T-helper 1 cell treated with Interleukin-12 subunit alpha and Interleukin-12 subunit beta and Interleukin-4 antibody, amounts not matched to agents 30 μg/mL and 1 μg/mL, for 36 hours (primary cell): Measurements from ENCODE around the gene PCNX2.
"Not testable (repeated sequence)": the region's sequence is repeated elsewhere in the genome, so short reads cannot be mapped to it uniquely, and the experiment has no call there.

Experiments used
- H3K27ac Mint-ChIP-seq: one replicate; pipeline ENCODE4 v1.8.0; 2021; ENCODE audit warnings: mild to moderate bottlenecking, mixed read lengths
- H3K27me3 Mint-ChIP-seq: one replicate; pipeline ENCODE4 v1.8.0; 2021; ENCODE audit warnings: low read depth, mixed read lengths
- H3K36me3 Mint-ChIP-seq: one replicate; pipeline ENCODE4 v1.8.0; 2021; ENCODE audit warnings: low read depth, mixed read lengths
- H3K4me1 Mint-ChIP-seq: one replicate; pipeline ENCODE4 v1.8.0; 2021; ENCODE audit warnings: low read depth, mixed read lengths
- H3K4me3 Mint-ChIP-seq: one replicate; pipeline ENCODE4 v1.8.0; 2021; ENCODE audit warnings: mild to moderate bottlenecking, moderate library complexity, mixed read lengths
- H3K9me3 Mint-ChIP-seq: one replicate; pipeline ENCODE4 v1.8.0; 2021; ENCODE audit warnings: mixed read lengths

Gene PCNX2

DNA sequence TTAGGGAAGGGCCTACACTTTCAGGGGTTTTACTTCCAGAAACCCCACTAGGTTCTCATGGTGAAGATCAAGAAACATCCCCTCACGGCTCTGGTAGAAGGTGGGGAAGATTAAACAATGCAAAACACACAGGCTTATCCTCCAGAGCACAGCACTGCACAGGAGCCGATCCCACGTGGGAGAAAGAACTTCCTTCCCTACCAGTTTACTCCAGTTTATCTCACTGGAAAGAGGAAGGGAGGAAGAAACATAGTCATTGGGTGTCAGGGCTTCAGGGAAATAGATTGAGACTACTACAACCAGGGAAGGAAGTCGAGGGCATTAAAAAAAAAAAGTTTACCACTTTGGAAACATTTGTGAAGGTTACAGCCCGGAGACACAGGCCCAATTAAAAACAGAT, 180.7 kb downstream of the PCNX2 start:
- Mint-ChIP-seq H3K27me3 (no peaks in the 10 kb centered on the region), H3K9me3 (no peaks in the 10 kb centered on the region), H3K36me3 (peaks cover 15% of the 10 kb centered on the region), H3K4me1 (peaks cover 40% of the 10 kb centered on the region), H3K4me3 (peak overlapping the region; percentile 47), H3K27ac (peak overlapping the region; percentile 37)

DNA sequence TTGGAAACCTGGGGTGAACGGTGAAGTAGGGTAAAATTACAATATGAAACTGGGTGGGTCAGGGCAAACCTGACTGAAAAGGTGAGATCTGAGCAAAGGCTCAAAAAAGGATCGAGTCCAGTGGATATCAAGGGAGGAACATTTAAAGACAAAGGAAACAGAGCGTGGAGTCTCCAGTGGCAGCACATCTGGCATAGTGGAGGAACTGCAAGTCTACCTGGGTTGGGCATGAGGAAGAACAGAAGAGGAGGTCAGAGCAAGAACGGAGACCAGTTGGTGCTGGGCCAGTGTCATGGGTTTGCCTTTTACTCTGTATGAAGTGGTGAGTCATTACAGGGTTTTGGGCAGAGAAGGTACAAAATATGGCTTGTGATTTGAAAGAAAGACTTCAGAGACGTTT, 181.4 kb downstream of the PCNX2 start:
- H3K36me3 Mint-ChIP-seq: peaks cover 17% of the 10 kb centered on the region
- peak overlapping the region; percentile 8 for H3K27ac Mint-ChIP-seq
- H3K9me3 Mint-ChIP-seq: no peaks in the 10 kb centered on the region
- no peaks in the 10 kb centered on the region for H3K27me3 Mint-ChIP-seq
- H3K4me3 Mint-ChIP-seq: no peak overlapping the region
- peaks cover 42% of the 10 kb centered on the region for H3K4me1 Mint-ChIP-seq

DNA sequence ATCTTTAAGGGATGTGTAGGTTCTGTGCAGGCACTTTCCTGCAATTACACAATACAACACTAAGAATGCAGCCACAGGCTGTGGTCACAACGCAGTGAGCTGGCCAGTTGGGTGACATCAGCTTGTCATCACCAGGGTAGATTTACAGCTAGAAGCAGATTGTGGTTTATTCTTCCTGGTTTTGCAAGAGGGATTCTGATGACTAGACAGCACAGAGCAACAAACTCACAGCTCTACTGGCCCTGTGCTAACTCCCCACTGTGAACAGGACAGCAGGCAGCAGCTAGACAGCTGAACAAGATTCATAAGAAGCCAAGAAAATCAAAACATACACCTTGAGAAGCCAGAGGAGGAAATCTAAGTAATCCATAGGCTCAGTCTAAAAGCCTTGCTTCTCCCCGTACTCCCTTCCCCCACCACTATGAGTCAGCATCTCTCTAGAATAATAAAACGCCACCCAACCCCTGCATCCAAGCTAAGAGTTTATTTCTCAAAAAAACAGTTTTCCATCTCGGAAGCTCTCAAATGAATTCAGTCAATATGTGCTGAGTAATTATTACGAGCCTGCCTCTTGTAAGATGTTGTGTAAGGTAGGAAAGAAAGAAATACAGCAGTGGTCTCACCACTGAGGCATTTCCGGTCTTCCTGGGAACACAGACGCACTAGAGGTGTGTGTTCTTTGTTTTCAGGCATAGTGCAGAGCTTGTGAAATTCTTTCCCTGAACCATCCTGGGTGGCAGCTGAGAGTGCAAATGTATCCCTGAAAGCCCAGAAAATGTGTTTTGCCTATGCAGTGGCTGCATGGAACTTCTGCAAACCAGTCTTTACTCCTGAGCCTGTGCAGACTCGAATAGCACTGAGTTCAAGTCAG, 182.3 kb downstream of the PCNX2 start:
- peak overlapping the region; percentile 70 for H3K4me3 Mint-ChIP-seq
- peak overlapping the region; percentile 91 for H3K27ac Mint-ChIP-seq
- H3K36me3 Mint-ChIP-seq: peaks cover 20% of the 10 kb centered on the region
- no peaks in the 10 kb centered on the region for H3K9me3 Mint-ChIP-seq
- H3K4me1 Mint-ChIP-seq: peaks cover 46% of the 10 kb centered on the region
- H3K27me3 Mint-ChIP-seq: no peaks in the 10 kb centered on the region

DNA sequence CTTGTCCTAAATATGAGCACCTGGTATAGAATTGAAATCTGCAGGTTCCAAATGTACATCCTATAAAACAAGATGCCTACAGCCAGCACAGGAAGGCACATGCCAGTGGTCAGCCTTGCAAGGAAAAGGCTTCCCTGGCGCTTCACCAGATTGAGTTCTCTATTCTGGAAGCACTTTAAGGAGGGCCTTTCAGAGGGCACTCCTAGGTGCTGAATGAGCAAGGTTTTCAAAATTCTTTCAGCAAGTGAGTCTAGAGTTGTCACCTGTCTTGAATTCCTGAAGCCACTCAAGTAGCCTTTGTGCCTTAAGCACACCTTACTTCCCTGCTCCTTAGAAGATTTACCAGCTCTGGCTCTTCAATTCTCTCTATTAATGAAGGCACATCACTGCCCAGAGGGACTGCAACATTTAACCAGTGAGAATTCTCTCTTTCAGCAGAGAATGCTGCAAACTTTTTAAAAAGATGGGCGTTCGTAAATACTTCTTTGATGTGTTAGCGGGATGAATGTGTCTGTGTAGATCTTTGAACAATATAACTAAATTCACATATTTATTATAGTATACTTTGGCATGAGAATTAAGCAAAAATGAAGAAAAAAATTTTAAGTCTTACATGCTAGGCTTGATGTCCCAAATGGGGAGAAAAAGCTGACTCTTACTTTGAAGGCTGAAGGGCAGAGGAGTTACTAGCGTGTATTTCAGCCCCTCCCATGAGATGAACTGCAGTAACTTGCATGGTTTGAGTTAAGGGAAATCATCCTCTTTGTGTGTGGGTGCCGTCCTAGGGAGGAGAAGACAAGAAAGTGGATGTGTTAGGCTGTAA, 183.1 kb downstream of the PCNX2 start:
- peak overlapping the region; percentile 70 for H3K4me3 Mint-ChIP-seq
- no peaks in the 10 kb centered on the region for H3K9me3 Mint-ChIP-seq
- H3K27ac Mint-ChIP-seq: peak overlapping the region; percentile 91
- H3K36me3 Mint-ChIP-seq: peaks cover 23% of the 10 kb centered on the region
- H3K4me1 Mint-ChIP-seq: peaks cover 48% of the 10 kb centered on the region
- H3K27me3 Mint-ChIP-seq: no peaks in the 10 kb centered on the region

DNA sequence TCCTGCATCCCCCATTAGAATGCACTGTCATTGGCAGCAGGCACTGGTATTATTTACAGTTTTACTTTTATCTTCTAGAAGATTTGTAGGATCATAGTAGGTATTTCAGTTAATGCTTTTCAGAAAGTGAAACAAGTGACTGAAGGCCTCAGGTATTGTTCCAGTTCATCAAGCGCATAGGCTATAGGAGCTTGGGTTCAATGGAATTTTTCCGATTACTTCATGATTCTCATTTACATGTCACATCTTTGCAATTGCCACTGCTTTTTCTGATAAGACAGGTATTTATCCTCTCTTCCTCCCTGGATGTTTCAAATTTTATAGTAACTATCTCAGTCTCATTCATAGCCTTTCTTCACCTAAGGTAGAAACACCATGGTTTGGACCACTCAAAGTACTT, 183.8 kb downstream of the PCNX2 start:
- Mint-ChIP-seq H3K27me3 (no peaks in the 10 kb centered on the region), H3K9me3 (no peaks in the 10 kb centered on the region), H3K4me3 (no peak overlapping the region), H3K27ac (no peak overlapping the region), H3K36me3 (peaks cover 27% of the 10 kb centered on the region), H3K4me1 (peaks cover 48% of the 10 kb centered on the region)

DNA sequence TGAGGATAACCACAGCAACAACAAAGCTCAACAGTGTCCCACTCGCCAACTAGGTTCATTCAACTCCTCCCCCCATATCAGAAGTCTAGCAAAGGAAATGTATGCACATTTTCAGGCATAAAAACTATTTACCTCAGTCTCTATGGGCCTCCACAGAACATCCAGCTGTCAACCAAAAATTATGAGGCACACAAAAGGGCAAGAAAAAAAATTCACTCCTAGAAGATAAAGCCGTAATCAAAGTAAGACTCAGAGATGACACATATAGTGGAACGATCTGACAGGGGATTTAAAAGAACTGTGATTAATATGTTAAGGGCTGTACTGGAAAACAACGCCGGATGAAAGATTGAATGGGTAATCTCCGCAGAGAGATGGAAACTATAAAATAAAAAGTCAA, 186.4 kb downstream of the PCNX2 start:
- Mint-ChIP-seq H3K27ac (no peak overlapping the region), H3K4me1 (peaks cover 32% of the 10 kb centered on the region), H3K36me3 (peaks cover 20% of the 10 kb centered on the region), H3K27me3 (no peaks in the 10 kb centered on the region), H3K4me3 (no peak overlapping the region), H3K9me3 (no peaks in the 10 kb centered on the region)

DNA sequence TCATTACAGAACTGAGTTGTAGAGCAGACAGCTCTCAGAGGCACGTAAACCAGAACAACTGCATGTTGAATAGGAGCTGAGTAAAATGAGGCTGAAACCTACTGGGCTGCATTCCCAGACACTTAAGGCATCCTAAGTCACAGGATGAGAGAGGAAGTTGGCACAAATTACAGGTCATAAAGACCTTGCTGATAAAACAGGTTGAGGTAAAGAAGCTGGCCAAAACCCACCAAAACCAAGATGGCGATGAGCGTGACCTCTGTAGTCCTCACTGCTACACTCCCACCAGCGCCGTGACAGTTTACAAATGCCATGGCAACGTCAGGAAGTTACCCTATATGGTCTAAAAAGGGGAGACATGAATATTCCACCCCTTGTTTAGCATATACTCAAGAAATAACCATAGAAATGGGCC, 187.8 kb downstream of the PCNX2 start:
- not testable (repeated sequence) for H3K9me3 Mint-ChIP-seq, H3K27me3 Mint-ChIP-seq, H3K27ac Mint-ChIP-seq, H3K4me3 Mint-ChIP-seq
- Mint-ChIP-seq H3K4me1 (peaks cover 18% of the 10 kb centered on the region), H3K36me3 (peaks cover 27% of the 10 kb centered on the region)

DNA sequence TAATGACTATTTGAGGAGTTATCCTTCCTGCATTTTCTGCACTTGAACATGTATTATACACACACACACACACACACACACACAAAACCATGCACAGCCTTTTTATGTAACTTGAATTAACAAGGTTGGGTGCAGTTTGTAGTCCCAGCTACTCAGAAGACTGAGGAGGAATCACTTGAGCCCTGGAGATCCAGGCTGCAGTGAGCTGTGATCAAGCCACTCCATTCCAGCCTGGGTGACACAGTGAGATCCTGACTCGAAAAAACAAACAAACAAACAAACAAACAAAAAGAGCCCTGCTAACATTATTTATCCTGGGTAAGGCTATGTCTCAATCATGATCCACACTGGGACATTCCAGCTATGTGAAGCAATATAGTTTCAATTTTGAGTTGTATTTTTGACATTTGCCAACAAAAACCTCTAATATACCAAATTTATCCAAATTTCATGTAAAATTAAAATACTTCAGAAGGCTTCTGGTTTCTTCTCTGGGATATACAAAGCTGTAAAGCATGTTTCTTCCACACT, 188.3 kb downstream of the PCNX2 start:
- Mint-ChIP-seq H3K9me3 (peaks cover 3% of the 10 kb centered on the region), H3K27me3 (no peaks in the 10 kb centered on the region), H3K4me3 (no peak overlapping the region), H3K4me1 (peaks cover 16% of the 10 kb centered on the region), H3K27ac (no peak overlapping the region), H3K36me3 (peaks cover 29% of the 10 kb centered on the region)

DNA sequence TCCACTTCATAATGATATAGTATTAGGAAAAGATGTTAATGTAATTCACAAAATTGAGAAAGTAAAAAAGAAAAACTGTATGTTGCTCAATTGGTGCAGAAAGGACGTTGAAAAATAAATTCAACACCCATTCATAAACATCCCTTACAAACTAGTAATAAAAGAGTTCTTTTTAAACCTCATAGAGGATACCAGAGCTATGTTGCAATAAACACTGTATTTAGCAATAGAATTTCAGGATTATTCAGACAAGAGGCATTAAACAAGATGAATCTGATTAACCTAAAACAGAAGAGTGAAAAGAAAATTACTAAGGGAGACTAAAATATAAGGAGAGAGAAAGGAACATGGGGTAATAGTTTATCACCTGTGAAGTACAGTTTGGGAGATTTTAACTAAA, 190.3 kb downstream of the PCNX2 start:
- peaks cover 10% of the 10 kb centered on the region for H3K4me1 Mint-ChIP-seq
- peaks cover 24% of the 10 kb centered on the region for H3K36me3 Mint-ChIP-seq
- H3K9me3 Mint-ChIP-seq: peaks cover 3% of the 10 kb centered on the region
- no peak overlapping the region for H3K4me3 Mint-ChIP-seq
- H3K27me3 Mint-ChIP-seq: no peaks in the 10 kb centered on the region
- no peak overlapping the region for H3K27ac Mint-ChIP-seq

DNA sequence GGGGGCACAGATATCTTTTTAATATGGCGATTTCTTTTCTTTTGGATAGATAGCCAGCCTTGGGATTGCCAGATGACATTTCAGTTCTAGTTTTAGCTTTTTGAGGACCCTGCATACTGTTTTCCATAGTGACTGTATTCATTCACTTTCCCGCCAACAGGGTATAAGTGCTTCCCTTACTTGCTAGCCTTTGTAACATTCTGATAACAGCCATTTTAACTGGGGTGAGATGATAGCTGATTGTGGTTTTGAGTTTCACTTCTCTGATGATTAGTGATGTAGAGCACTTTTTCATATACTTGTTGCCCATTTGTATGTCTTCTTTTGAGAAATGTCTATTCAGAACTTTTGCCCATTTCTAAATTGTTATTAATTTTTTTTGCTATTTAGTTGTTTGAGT, 193.2 kb downstream of the PCNX2 start:
- Mint-ChIP-seq H3K27me3 (no peaks in the 10 kb centered on the region), H3K36me3 (peaks cover 16% of the 10 kb centered on the region)

DNA sequence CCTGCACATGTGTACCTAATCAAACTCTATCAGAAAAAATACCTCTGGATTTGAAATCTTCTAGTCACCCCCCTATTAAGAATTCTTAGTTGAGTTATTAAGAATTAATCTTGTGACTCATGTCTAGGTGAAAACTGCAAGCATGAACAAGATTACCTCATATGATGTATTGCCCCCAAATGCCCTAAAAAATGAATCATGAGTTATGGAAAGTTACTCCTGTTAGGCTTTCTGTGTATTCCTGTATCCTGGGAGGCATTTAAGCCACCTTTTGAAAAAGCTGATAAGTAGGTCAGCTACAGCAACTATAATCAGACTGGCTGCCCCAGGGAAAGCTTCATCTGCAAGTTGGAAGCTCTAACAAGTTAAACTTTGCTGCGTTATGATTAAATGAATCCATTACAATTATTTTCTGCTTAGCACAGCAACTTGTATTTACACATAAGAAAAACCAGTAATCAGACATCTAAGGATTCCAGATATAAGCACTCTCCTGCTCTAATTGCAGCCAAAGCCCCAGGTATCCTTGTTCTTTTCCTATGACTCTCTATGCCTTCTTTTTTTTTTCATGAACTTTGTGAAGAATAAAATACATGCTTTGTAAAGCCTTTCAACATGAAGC, 197.5 kb downstream of the PCNX2 start:
- no peaks in the 10 kb centered on the region for H3K9me3 Mint-ChIP-seq
- peaks cover 16% of the 10 kb centered on the region for H3K36me3 Mint-ChIP-seq
- H3K27me3 Mint-ChIP-seq: no peaks in the 10 kb centered on the region
- no peak overlapping the region for H3K4me3 Mint-ChIP-seq
- H3K4me1 Mint-ChIP-seq: peaks cover 9% of the 10 kb centered on the region
- no peak overlapping the region for H3K27ac Mint-ChIP-seq

More for the DNA sequence above, 193.2 kb downstream of the PCNX2 start:
- H3K27ac Mint-ChIP-seq: no peak overlapping the region
- H3K9me3 Mint-ChIP-seq: peaks cover 3% of the 10 kb centered on the region
- H3K4me1 Mint-ChIP-seq: peaks cover 6% of the 10 kb centered on the region
- no peak overlapping the region for H3K4me3 Mint-ChIP-seq

DNA sequence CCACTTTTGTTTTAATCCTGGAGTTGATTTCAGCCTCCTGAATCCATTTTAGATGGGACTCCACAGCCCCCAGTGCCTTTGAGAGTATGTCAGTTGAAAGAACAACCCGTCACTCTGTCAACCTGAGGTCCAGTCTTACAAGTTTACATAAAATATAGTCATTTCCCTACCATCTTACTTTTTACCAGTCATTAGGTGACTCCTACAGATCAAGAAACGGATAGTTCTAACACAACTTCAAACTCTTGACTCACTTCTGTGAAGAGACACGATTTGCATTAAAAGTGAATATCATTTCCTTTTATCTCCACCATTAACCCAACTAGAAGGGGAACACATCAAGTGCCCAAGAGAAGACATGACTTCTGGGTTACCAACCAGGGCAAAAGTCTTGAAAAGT, 198.0 kb downstream of the PCNX2 start:
- Mint-ChIP-seq H3K27ac (no peak overlapping the region), H3K4me1 (peaks cover 9% of the 10 kb centered on the region), H3K4me3 (no peak overlapping the region), H3K36me3 (peaks cover 16% of the 10 kb centered on the region), H3K9me3 (no peaks in the 10 kb centered on the region), H3K27me3 (no peaks in the 10 kb centered on the region)

DNA sequence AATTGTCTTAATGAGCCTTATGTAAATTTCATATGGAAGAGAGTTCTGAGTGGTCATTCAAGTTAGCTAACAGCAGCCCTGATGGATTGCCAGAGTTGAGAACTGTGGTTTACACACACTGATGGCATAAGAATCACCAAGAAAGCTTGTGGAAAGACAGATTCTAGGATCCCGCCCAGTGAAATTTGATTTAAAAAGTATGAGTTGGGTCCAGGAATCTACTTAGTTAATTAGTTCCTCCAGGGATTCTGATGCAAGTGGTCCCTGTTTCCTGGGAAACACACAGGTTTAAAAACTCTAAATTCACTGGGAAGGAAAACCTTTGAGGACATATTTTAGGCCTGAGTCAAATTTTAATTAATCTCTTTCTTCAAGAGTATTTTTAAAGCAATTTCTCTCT, 200.8 kb downstream of the PCNX2 start:
- Mint-ChIP-seq H3K9me3 (no peaks in the 10 kb centered on the region), H3K4me3 (no peak overlapping the region), H3K4me1 (peaks cover 13% of the 10 kb centered on the region), H3K27me3 (no peaks in the 10 kb centered on the region), H3K27ac (no peak overlapping the region), H3K36me3 (peaks cover 16% of the 10 kb centered on the region)

DNA sequence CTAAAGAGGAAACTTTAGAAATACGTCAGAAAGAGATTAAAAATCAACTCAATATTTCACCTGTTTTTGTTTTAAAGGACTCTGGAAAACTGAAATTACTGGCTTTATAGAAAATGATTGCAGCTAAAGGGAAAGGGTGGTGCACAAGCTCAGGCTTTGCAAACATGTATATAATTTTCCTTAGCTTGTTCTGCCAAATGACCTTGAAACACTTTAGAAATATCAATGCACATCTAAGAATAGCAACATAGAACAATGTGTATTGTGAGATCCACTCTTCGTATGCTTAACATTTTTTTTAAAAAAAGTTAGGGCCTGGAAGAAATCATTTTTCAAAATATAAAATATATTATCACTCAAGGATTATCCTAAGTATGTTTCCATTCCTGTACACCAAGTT, 201.3 kb downstream of the PCNX2 start:
- H3K9me3 Mint-ChIP-seq: no peaks in the 10 kb centered on the region
- H3K4me1 Mint-ChIP-seq: peaks cover 13% of the 10 kb centered on the region
- no peak overlapping the region for H3K27ac Mint-ChIP-seq
- peaks cover 16% of the 10 kb centered on the region for H3K36me3 Mint-ChIP-seq
- no peaks in the 10 kb centered on the region for H3K27me3 Mint-ChIP-seq
- no peak overlapping the region for H3K4me3 Mint-ChIP-seq
